ENCODE measurements around the gene USP6NL.

Gene USP6NL

GRCh38 chr10:11612021-11613001 is 861 bp upstream of the USP6NL start:
- Histone ChIP-seq H3K27me3 (ENCODE audit: insufficient read depth, low read length) (peaks cover 14% of the 10 kb centered on the region), H3K27ac (ENCODE audit: low read length) (no peak overlapping the region), H3K9ac (ENCODE audit: low read depth, low read length) (peak overlapping the region; percentile 98; the same call in 1 of the 2 replicates)

GRCh38 chr10:11610826-11611247 is 613 bp downstream of the USP6NL start:
- H3K27me3 ChIP-seq (ENCODE audit: insufficient read depth, low read length): peaks cover 14% of the 10 kb centered on the region
- H3K4me1 ChIP-seq (ENCODE audit: insufficient read depth, low read length): peaks cover 23% of the 10 kb centered on the region
- H3K9me3 ChIP-seq (ENCODE audit: insufficient read depth, low read depth, low read length): no peaks in the 10 kb centered on the region
- peak overlapping the region; percentile 98 for H3K9ac ChIP-seq (ENCODE audit: low read depth, low read length)
- no peaks in the 10 kb centered on the region for H3K36me3 ChIP-seq (ENCODE audit: insufficient read depth, low read depth, low read length)
- peak overlapping the region; percentile 100 for H3K4me3 ChIP-seq (ENCODE audit: low read length)
- peak overlapping the region; percentile 86 for H3K27ac ChIP-seq (ENCODE audit: low read length)

More at GRCh38 chr10:11612021-11613001, 861 bp upstream of the USP6NL start:
- Histone ChIP-seq H3K4me3 (ENCODE audit: low read length) (peak overlapping the region; percentile 100), H3K9me3 (ENCODE audit: insufficient read depth, low read depth, low read length) (no peaks in the 10 kb centered on the region), H3K36me3 (ENCODE audit: insufficient read depth, low read depth, low read length) (no peaks in the 10 kb centered on the region), H3K4me1 (ENCODE audit: insufficient read depth, low read length) (peaks cover 23% of the 10 kb centered on the region)

GRCh38 chr10:11610166-11610825 is 1.2 kb downstream of the USP6NL start:
- Histone ChIP-seq H3K27ac (ENCODE audit: low read length) (peak overlapping the region; percentile 86), H3K36me3 (ENCODE audit: insufficient read depth, low read depth, low read length) (no peaks in the 10 kb centered on the region), H3K9me3 (ENCODE audit: insufficient read depth, low read depth, low read length) (no peaks in the 10 kb centered on the region), H3K4me3 (ENCODE audit: low read length) (peak overlapping the region; percentile 100), H3K9ac (ENCODE audit: low read depth, low read length) (peak overlapping the region; percentile 98), H3K4me1 (ENCODE audit: insufficient read depth, low read length) (peaks cover 23% of the 10 kb centered on the region), H3K27me3 (ENCODE audit: insufficient read depth, low read length) (peaks cover 14% of the 10 kb centered on the region)

GRCh38 chr10:11609492-11610093 is 1.9 kb downstream of the USP6NL start:
- Histone ChIP-seq H3K36me3 (ENCODE audit: insufficient read depth, low read depth, low read length) (no peaks in the 10 kb centered on the region), H3K27me3 (ENCODE audit: insufficient read depth, low read length) (peaks cover 14% of the 10 kb centered on the region), H3K9ac (ENCODE audit: low read depth, low read length) (peak overlapping the region; percentile 30; the same call in 1 of the 2 replicates), H3K27ac (ENCODE audit: low read length) (no peak overlapping the region), H3K4me3 (ENCODE audit: low read length) (peak overlapping the region; percentile 100), H3K9me3 (ENCODE audit: insufficient read depth, low read depth, low read length) (no peaks in the 10 kb centered on the region), H3K4me1 (ENCODE audit: insufficient read depth, low read length) (peaks cover 28% of the 10 kb centered on the region)

- no peaks in the 10 kb centered on the region for H3K9me3 ChIP-seq (ENCODE audit: insufficient read depth, low read depth, low read length)
- peak overlapping the region; percentile 100; the same call in 1 of the 2 replicates for H3K4me3 ChIP-seq (ENCODE audit: low read length)
- peaks cover 14% of the 10 kb centered on the region for H3K27me3 ChIP-seq (ENCODE audit: insufficient read depth, low read length)
- H3K9ac ChIP-seq (ENCODE audit: low read depth, low read length): no peak overlapping the region
- peaks cover 33% of the 10 kb centered on the region for H3K4me1 ChIP-seq (ENCODE audit: insufficient read depth, low read length)
- no peak overlapping the region for H3K27ac ChIP-seq (ENCODE audit: low read length)
- H3K36me3 ChIP-seq (ENCODE audit: insufficient read depth, low read depth, low read length): no peaks in the 10 kb centered on the region
Observed at GRCh38 chr10:11609052-11609451, 2.4 kb downstream of the USP6NL start.

- Histone ChIP-seq H3K9me3 (ENCODE audit: insufficient read depth, low read depth, low read length) (no peaks in the 10 kb centered on the region), H3K27me3 (ENCODE audit: insufficient read depth, low read length) (peaks cover 14% of the 10 kb centered on the region), H3K4me1 (ENCODE audit: insufficient read depth, low read length) (peaks cover 40% of the 10 kb centered on the region), H3K9ac (ENCODE audit: low read depth, low read length) (no peak overlapping the region; the same call in 1 of the 2 replicates), H3K27ac (ENCODE audit: low read length) (no peak overlapping the region), H3K36me3 (ENCODE audit: insufficient read depth, low read depth, low read length) (no peaks in the 10 kb centered on the region), H3K4me3 (ENCODE audit: low read length) (no peak overlapping the region; the same call in 1 of the 2 replicates)
Observed at GRCh38 chr10:11608159-11609013, 3.1 kb downstream of the USP6NL start.

- Histone ChIP-seq H3K27me3 (ENCODE audit: insufficient read depth, low read length) (no peaks in the 10 kb centered on the region), H3K4me1 (ENCODE audit: insufficient read depth, low read length) (peaks cover 44% of the 10 kb centered on the region), H3K9ac (ENCODE audit: low read depth, low read length) (no peak overlapping the region), H3K4me3 (ENCODE audit: low read length) (no peak overlapping the region), H3K27ac (ENCODE audit: low read length) (no peak overlapping the region), H3K36me3 (ENCODE audit: insufficient read depth, low read depth, low read length) (no peaks in the 10 kb centered on the region), H3K9me3 (ENCODE audit: insufficient read depth, low read depth, low read length) (no peaks in the 10 kb centered on the region)
Observed at GRCh38 chr10:11605807-11606408, 5.5 kb downstream of the USP6NL start.

GRCh38 chr10:11604865-11605650 is 6.4 kb downstream of the USP6NL start:
- H3K27ac ChIP-seq (ENCODE audit: low read length): no peak overlapping the region
- no peak overlapping the region for H3K4me3 ChIP-seq (ENCODE audit: low read length)
- no peaks in the 10 kb centered on the region for H3K27me3 ChIP-seq (ENCODE audit: insufficient read depth, low read length)
- no peaks in the 10 kb centered on the region for H3K9me3 ChIP-seq (ENCODE audit: insufficient read depth, low read depth, low read length)
- peaks cover 42% of the 10 kb centered on the region for H3K4me1 ChIP-seq (ENCODE audit: insufficient read depth, low read length)
- H3K36me3 ChIP-seq (ENCODE audit: insufficient read depth, low read depth, low read length): no peaks in the 10 kb centered on the region
- no peak overlapping the region for H3K9ac ChIP-seq (ENCODE audit: low read depth, low read length)

- peaks cover 34% of the 10 kb centered on the region for H3K4me1 ChIP-seq (ENCODE audit: insufficient read depth, low read length)
- no peak overlapping the region for H3K27ac ChIP-seq (ENCODE audit: low read length)
Observed at GRCh38 chr10:11603741-11604140, 7.7 kb downstream of the USP6NL start.

GRCh38 chr10:11602919-11603523 is 8.4 kb downstream of the USP6NL start:
- H3K4me3 ChIP-seq (ENCODE audit: low read length): peak overlapping the region; percentile 2; the same call in 1 of the 2 replicates
- H3K4me1 ChIP-seq (ENCODE audit: insufficient read depth, low read length): peaks cover 27% of the 10 kb centered on the region

More at GRCh38 chr10:11603741-11604140, 7.7 kb downstream of the USP6NL start:
- H3K27me3 ChIP-seq (ENCODE audit: insufficient read depth, low read length): no peaks in the 10 kb centered on the region
- H3K36me3 ChIP-seq (ENCODE audit: insufficient read depth, low read depth, low read length): no peaks in the 10 kb centered on the region
- no peak overlapping the region for H3K4me3 ChIP-seq (ENCODE audit: low read length)
- no peak overlapping the region for H3K9ac ChIP-seq (ENCODE audit: low read depth, low read length)
- H3K9me3 ChIP-seq (ENCODE audit: insufficient read depth, low read depth, low read length): no peaks in the 10 kb centered on the region

More at GRCh38 chr10:11602919-11603523, 8.4 kb downstream of the USP6NL start:
- no peaks in the 10 kb centered on the region for H3K27me3 ChIP-seq (ENCODE audit: insufficient read depth, low read length)
- no peak overlapping the region for H3K9ac ChIP-seq (ENCODE audit: low read depth, low read length)
- H3K9me3 ChIP-seq (ENCODE audit: insufficient read depth, low read depth, low read length): no peaks in the 10 kb centered on the region
- H3K27ac ChIP-seq (ENCODE audit: low read length): no peak overlapping the region
- no peaks in the 10 kb centered on the region for H3K36me3 ChIP-seq (ENCODE audit: insufficient read depth, low read depth, low read length)
